GM12878 (cell line): ENCODE results near the gene TBL3. TPM values are rescaled to one million over a fixed set of nuclear protein-coding genes. Genes with fewer than 3 reads are reported as not detected.
A peak's percentile ranks its signal among the peaks of the same experiment; 100 is the strongest.

Source experiments
- ATAC-seq: fragments of 200-7000 bp; cut with Tn5 transposase; 3 replicates; pipeline ENCODE4 v1.9.1; 2020; ENCODE audit warnings: mild to moderate bottlenecking, moderate library complexity
- BruUV-seq: library from RNA; stranded (reverse); fragments of 400-500 nt; replicated peaks from 2 replicates; lab custom pipeline; 2021; lab: Mats Ljungman, UMichigan
- CTCF ChIA-PET: fragments of 300-600 bp; sonication (Branson Sonifier 250); formaldehyde crosslinking; extraction: SDS; loops from one replicate; lab custom pipeline; 2021; ENCODE audit warnings: inconsistent platforms; lab: Yijun Ruan, JAX
- POLR2A ChIA-PET: fragments of 350-600 bp; formaldehyde crosslinking; extraction: SDS; loops from one replicate; lab custom pipeline; 2021; ENCODE audit warnings: inconsistent platforms; lab: Charles Lee
- RAD21 ChIA-PET: fragments of 300-600 bp; sonication (Branson Sonifier 250); formaldehyde crosslinking; loops from one replicate; lab custom pipeline; 2023; ENCODE audit warnings: antibody characterized with exemption; ENCODE audit not compliant: unreplicated experiment; lab: Charles Lee
- SMC1A ChIA-PET: fragments of 300-600 bp; sonication (Branson Sonifier 250); formaldehyde crosslinking; loops from one replicate; lab custom pipeline; 2023; ENCODE audit not compliant: unreplicated experiment, uncharacterized antibody; lab: Charles Lee
- DNase-seq: peaks from one replicate; pipeline ENCODE4 v3.0.0-alpha.2; 2011; ENCODE audit warnings: low read depth, low spot score
- FAIRE-seq: peaks from 3 replicates; lab custom pipeline; 2011; peaks lifted over from hg19 to GRCh38; lab: Jason Lieb, UNC
- H2AFZ ChIP-seq: 2 replicates; pipeline ENCODE4 v1.6.0; 2011; ENCODE audit warnings: low read depth, low read length, control low read depth; ENCODE audit not compliant: control insufficient read depth
- H3K27ac ChIP-seq: 2 replicates; pipeline ENCODE4 v1.5.1; 2011; ENCODE audit warnings: control low read depth; ENCODE audit not compliant: control insufficient read depth, insufficient read depth
- H3K27me3 ChIP-seq, 2 experiments: replicated peaks in 1 of 2; 2 replicates each; pipeline versions ENCODE4 v1.6.0 to v1.6.1; 2011; ENCODE audit warnings: low read length in 1 of 2; ENCODE audit not compliant: control insufficient read depth in 2 of 2, insufficient read depth in 2 of 2
- H3K36me3 ChIP-seq, 2 experiments: 2 replicates each; pipeline ENCODE4 v1.5.1; 2011; ENCODE audit warnings: low read length in 1 of 2; ENCODE audit not compliant: control insufficient read depth in 2 of 2, insufficient read depth in 2 of 2
- H3K4me1 ChIP-seq: 2 replicates; pipeline ENCODE4 v1.6.1; 2011; ENCODE audit warnings: mild to moderate bottlenecking, low read length, moderate library complexity, mixed read lengths; ENCODE audit not compliant: control insufficient read depth, insufficient read depth
- H3K4me2 ChIP-seq: 2 replicates; pipeline ENCODE4 v1.6.0; 2011; ENCODE audit warnings: control low read depth; ENCODE audit not compliant: control insufficient read depth, insufficient read depth
- H3K4me3 ChIP-seq: fragments of 200-600 bp; sonication (generic); 2 replicates; pipeline ENCODE4 v1.5.1; 2016
- H3K79me2 ChIP-seq: 2 replicates; pipeline ENCODE4 v1.6.0; 2011; ENCODE audit warnings: low read length; ENCODE audit not compliant: control insufficient read depth, insufficient read depth
- H3K9ac ChIP-seq: 2 replicates; pipeline ENCODE4 v1.8.0; 2011; ENCODE audit warnings: low read length, control low read depth, mixed read lengths; ENCODE audit not compliant: control insufficient read depth, insufficient read depth
- H3K9me3 ChIP-seq: replicated peaks from 3 replicates; pipeline ENCODE4 v1.5.1; 2011; ENCODE audit warnings: mild to moderate bottlenecking, low read length; ENCODE audit not compliant: control insufficient read depth, insufficient read depth
- H4K20me1 ChIP-seq: 2 replicates; pipeline ENCODE4 v1.6.0; 2011; ENCODE audit not compliant: control insufficient read depth, insufficient read depth
- BACH1 ChIP-seq: fragments of 450-650 bp; IDR thresholded peaks from 2 replicates; pipeline ENCODE4 v1.6.1; 2017; ENCODE audit warnings: mild to moderate bottlenecking, borderline replicate concordance
- CREM ChIP-seq: IDR thresholded peaks from 2 replicates; pipeline ENCODE4 v1.6.1; 2014; ENCODE audit warnings: antibody characterized with exemption, low read depth
- CUX1 ChIP-seq: IDR thresholded peaks from 2 replicates; pipeline ENCODE4 v1.6.1; 2012; ENCODE audit warnings: improper control_type of control experiment, low read depth, low read length; ENCODE audit not compliant: insufficient replicate concordance
- E4F1 ChIP-seq: fragments of 450-650 bp; IDR thresholded peaks from 2 replicates; pipeline ENCODE4 v1.6.1; 2018; ENCODE audit warnings: borderline replicate concordance, mild to moderate bottlenecking; ENCODE audit not compliant: partially characterized antibody
- IRF3 ChIP-seq: fragments of 450-650 bp; IDR thresholded peaks from 2 replicates; pipeline ENCODE4 v1.6.1; 2014; ENCODE audit warnings: mild to moderate bottlenecking
- IRF4 ChIP-seq: IDR thresholded peaks from 2 replicates; pipeline ENCODE4 v1.6.1; 2011; ENCODE audit warnings: low read depth, low read length
- IRF5 ChIP-seq: fragments of 450-650 bp; IDR thresholded peaks from 2 replicates; pipeline ENCODE4 v1.6.1; 2017; ENCODE audit warnings: borderline replicate concordance
- KLF5 ChIP-seq: fragments of 450-650 bp; IDR thresholded peaks from 2 replicates; pipeline ENCODE4 v1.6.1; 2014; ENCODE audit warnings: mild to moderate bottlenecking; ENCODE audit not compliant: partially characterized antibody
- MTA3 ChIP-seq: IDR thresholded peaks from 2 replicates; pipeline ENCODE4 v1.6.1; 2012; ENCODE audit warnings: low read length, inconsistent platforms, borderline replicate concordance
- RB1 ChIP-seq: fragments of 450-650 bp; formaldehyde crosslinking; IDR thresholded peaks from 2 replicates; pipeline ENCODE4 v1.6.1; 2017; ENCODE audit warnings: mild to moderate bottlenecking, borderline replicate concordance
- YBX1 ChIP-seq: fragments of 450-650 bp; IDR thresholded peaks from 2 replicates; pipeline ENCODE4 v1.6.1; 2016; ENCODE audit warnings: antibody characterized with exemption
- WGBS: methylation state at CpG from one replicate; pipeline ENCODE4 v1.1.6; 2016; ENCODE audit warnings: low lambda C conversion rate; ENCODE audit not compliant: insufficient replicate concordance, insufficient coverage; ENCODE audit errors: missing lambda C conversion rate; 5-methylcytosine and 5-hydroxymethylcytosine counted together
- in situ Hi-C: fragments of 300-500 bp; cut with MboI; formaldehyde crosslinking; loops from 9 replicates; pipeline ENCODE4 v1.14.3; 2018; ENCODE audit warnings: mixed read lengths
- intact Hi-C: fragments of 100-400 bp; cut with micrococcal nuclease; formaldehyde crosslinking; loops from one replicate; pipeline ENCODE4 v1.14.2; 2022; ENCODE audit not compliant: unreplicated experiment
- polyA plus RNA-seq, 11 experiments: library from polyadenylated mRNA; depleted of rRNA in 4 of 11; unstranded in 6 of 11; stranded (reverse) in 5 of 11; fragments of >200 nt; fragmentation: Nextera tagmentation in 4 of 11; fragmentation: Illumina TruSeq in 1 of 11; extraction: Ambion mirVana in 4 of 11; extraction: Trizol in 1 of 11; gene quantifications; 1 replicate in 1 of 11; 2 replicates in 10 of 11; pipeline versions ENCODE4 v1.2.1 to v1.2.3, GENCODE V29; 2011 to 2016; ENCODE audit warnings: inconsistent platforms in 2 of 11, missing spikeins in 2 of 11, low read depth in 1 of 11
- total RNA-seq, 4 experiments: library from RNA; depleted of rRNA in 3 of 4; stranded (reverse); fragments of >200 nt in 3 of 4; fragmentation: Illumina TruSeq in 1 of 4; extraction: Trizol in 1 of 4; gene quantifications; 2 replicates each; pipeline versions ENCODE4 v1.2.1 to v1.2.3, GENCODE V29; 2013 to 2021

Gene TBL3
- total and polyA plus RNA-seq, 10 of the 15 experiments (the other 5 are each of a cell fraction or from before 2014, with no cell fraction given), result 1.2 to 101 (median 34.2) TPM

- TF ChIP-seq CUX1, result no peak
- no peak for TF ChIP-seq BACH1
- no peak for TF ChIP-seq CREM
Observed at GRCh38 chr16:1976216-1976520, 4.3 kb downstream of the TBL3 start (continued).

- no peak overlapping the region for H2AFZ ChIP-seq
- H3K4me2 ChIP-seq, result no peak overlapping the region
- TSS peak; percentile 29 for BruUV-seq
- ChIA-PET SMC1A (no interaction called here), RAD21 (no interaction called here), CTCF (no interaction called here), POLR2A (interaction anchor here (1.6 kb wide), 1 partner anchor 12 kb away, joined by 6 read pairs; the partner anchor contains the start of gene RPS2)
- H3K27me3 ChIP-seq, result 0 out of 4 replicates have a peak, but pooled peaks cover 0 to 2% of the 10 kb centered on the region in 2 experiments
- WGBS, result 91% methylated on average over 33 of the region's 33 CpGs
- H3K9ac ChIP-seq, result no peak overlapping the region
- intact Hi-C loops (no loop called here), in situ Hi-C loops (no loop called here)
- DNase-seq, result no peak
- H3K36me3 ChIP-seq, result peaks cover 0 to 36% of the 10 kb centered on the region in 2 experiments; a peak in 3 of 4 replicates
- no peak overlapping the region for H3K27ac ChIP-seq
- peaks cover 15% of the 10 kb centered on the region for H3K4me1 ChIP-seq
- H3K79me2 ChIP-seq, result peaks cover 13% of the 10 kb centered on the region
- FAIRE-seq, result no peak
- no peaks in the 10 kb centered on the region for H3K9me3 ChIP-seq
- no peak overlapping the region for H3K4me3 ChIP-seq
- no peaks in the 10 kb centered on the region for H4K20me1 ChIP-seq
- ATAC-seq, result no peak
- TF ChIP-seq YBX1 (no peak), KLF5 (no peak), IRF3 (no peak), MTA3 (no peak), RB1 (no peak), E4F1 (no peak), IRF4 (no peak), IRF5 (no peak)
Observed at GRCh38 chr16:1976951-1977874, 5.4 kb downstream of the TBL3 start.
